Cardiac muscle cell (in vitro differentiated cells and primary cell): Measurements from ENCODE around the gene SCGN. TPM values are rescaled to one million over a fixed set of nuclear protein-coding genes. Genes with fewer than 3 reads are reported as not detected.

Source experiments
- DNase-seq, 2 donors: peaks; one replicate each; pipeline versions ENCODE4 v3.0.0 to v3.0.0-alpha.2; 2010 to 2017; ENCODE audit warnings: low read depth in 1 of 2, low spot score in 1 of 2
- H3K27ac ChIP-seq: fragments of 200-600 bp; sonication (generic); 2 replicates; pipeline ENCODE4 v1.5.1; 2016
- H3K27me3 ChIP-seq: fragments of 200-600 bp; sonication (generic); 2 replicates; pipeline ENCODE4 v1.6.0; 2016; ENCODE audit warnings: control low read depth
- H3K36me3 ChIP-seq: fragments of 200-600 bp; sonication (generic); 2 replicates; pipeline ENCODE4 v1.5.1; 2016; ENCODE audit warnings: control low read depth
- H3K4me1 ChIP-seq: fragments of 200-600 bp; sonication (generic); 2 replicates; pipeline ENCODE4 v1.8.1; 2017; ENCODE audit warnings: low read depth, mild to moderate bottlenecking, mixed run types
- H3K4me3 ChIP-seq: fragments of 200-600 bp; sonication (generic); 2 replicates; pipeline ENCODE4 v1.5.1; 2016; ENCODE audit warnings: mild to moderate bottlenecking
- H3K9me3 ChIP-seq: fragments of 200-600 bp; sonication (generic); 2 replicates; pipeline ENCODE4 v1.5.1; 2017; ENCODE audit warnings: low read depth, mild to moderate bottlenecking, control low read depth
- CTCF ChIP-seq: IDR thresholded peaks from 2 replicates; pipeline ENCODE4 v1.5.1; 2012; ENCODE audit warnings: low read depth, mild to moderate bottlenecking, low read length
- polyA plus RNA-seq: library from polyadenylated mRNA; unstranded; fragments of >200 nt; fragmentation: Nextera tagmentation; extraction: Ambion mirVana; gene quantifications from 2 replicates; pipeline ENCODE4 v1.2.1, GENCODE V29; 2016
- total RNA-seq: library from RNA; depleted of rRNA; stranded (reverse); fragments of >200 nt; gene quantifications from 2 replicates; pipeline ENCODE4 v1.2.3, GENCODE V29; 2016

SCGN gene
- total and polyA plus RNA-seq, 2 experiments from 2014 or later, result not detected

GRCh38 chr6:25623065-25623464 is 28.9 kb upstream of the SCGN start:
- Histone ChIP-seq H3K4me1 (no peaks in the 10 kb centered on the region), H3K27me3 (no peaks in the 10 kb centered on the region), H3K36me3 (peaks cover 5% of the 10 kb centered on the region), H3K27ac (no peak overlapping the region), H3K9me3 (no peaks in the 10 kb centered on the region), H3K4me3 (no peak overlapping the region)
- DNase-seq, result no peak
- TF ChIP-seq CTCF, result no peak

GRCh38 chr6:25623879-25624278 is 28.1 kb upstream of the SCGN start:
- TF ChIP-seq CTCF, result no peak
- H3K27ac ChIP-seq, result no peak overlapping the region
- DNase-seq, result peak; percentile 6 to 8
- no peaks in the 10 kb centered on the region for H3K27me3 ChIP-seq
- H3K9me3 ChIP-seq, result no peaks in the 10 kb centered on the region
- peaks cover 5% of the 10 kb centered on the region for H3K36me3 ChIP-seq
- H3K4me3 ChIP-seq, result no peak overlapping the region
- no peaks in the 10 kb centered on the region for H3K4me1 ChIP-seq

GRCh38 chr6:25627001-25627400 is 25.0 kb upstream of the SCGN start:
- DNase-seq, result no peak
- Histone ChIP-seq H3K4me1 (no peaks in the 10 kb centered on the region), H3K27ac (no peak overlapping the region), H3K36me3 (no peaks in the 10 kb centered on the region), H3K27me3 (no peaks in the 10 kb centered on the region), H3K9me3 (no peaks in the 10 kb centered on the region), H3K4me3 (no peak overlapping the region)
- TF ChIP-seq CTCF, result no peak

GRCh38 chr6:25628471-25629197 is 23.4 kb upstream of the SCGN start:
- H3K9me3 ChIP-seq, result no peaks in the 10 kb centered on the region

GRCh38 chr6:25629198-25629576 is 22.8 kb upstream of the SCGN start:
- no peaks in the 10 kb centered on the region for H3K9me3 ChIP-seq
- no peak overlapping the region for H3K27ac ChIP-seq
- H3K27me3 ChIP-seq, result no peaks in the 10 kb centered on the region
- no peak for DNase-seq
- H3K4me1 ChIP-seq, result no peaks in the 10 kb centered on the region
- no peaks in the 10 kb centered on the region for H3K36me3 ChIP-seq
- H3K4me3 ChIP-seq, result no peak overlapping the region
- TF ChIP-seq CTCF, result no peak

More at GRCh38 chr6:25628471-25629197, 23.4 kb upstream of the SCGN start:
- Histone ChIP-seq H3K27me3 (no peaks in the 10 kb centered on the region), H3K4me1 (no peaks in the 10 kb centered on the region), H3K36me3 (no peaks in the 10 kb centered on the region), H3K27ac (no peak overlapping the region), H3K4me3 (no peak overlapping the region)
- TF ChIP-seq CTCF, result no peak
- DNase-seq, result no peak
